HG03135 (cell line): ENCODE results near the gene DLX5.
"Not testable (repeated sequence)": the region's sequence is repeated elsewhere in the genome, so short reads cannot be mapped to it uniquely, and the experiment has no call there.

Experiments used
- ATAC-seq: cut with Tn5 transposase; IDR thresholded peaks from one replicate; pipeline ENCODE4 v1.9.1; 2021; ENCODE audit warnings: mild to moderate bottlenecking, moderate library complexity; ENCODE audit not compliant: unreplicated experiment

DLX5 gene

DNA sequence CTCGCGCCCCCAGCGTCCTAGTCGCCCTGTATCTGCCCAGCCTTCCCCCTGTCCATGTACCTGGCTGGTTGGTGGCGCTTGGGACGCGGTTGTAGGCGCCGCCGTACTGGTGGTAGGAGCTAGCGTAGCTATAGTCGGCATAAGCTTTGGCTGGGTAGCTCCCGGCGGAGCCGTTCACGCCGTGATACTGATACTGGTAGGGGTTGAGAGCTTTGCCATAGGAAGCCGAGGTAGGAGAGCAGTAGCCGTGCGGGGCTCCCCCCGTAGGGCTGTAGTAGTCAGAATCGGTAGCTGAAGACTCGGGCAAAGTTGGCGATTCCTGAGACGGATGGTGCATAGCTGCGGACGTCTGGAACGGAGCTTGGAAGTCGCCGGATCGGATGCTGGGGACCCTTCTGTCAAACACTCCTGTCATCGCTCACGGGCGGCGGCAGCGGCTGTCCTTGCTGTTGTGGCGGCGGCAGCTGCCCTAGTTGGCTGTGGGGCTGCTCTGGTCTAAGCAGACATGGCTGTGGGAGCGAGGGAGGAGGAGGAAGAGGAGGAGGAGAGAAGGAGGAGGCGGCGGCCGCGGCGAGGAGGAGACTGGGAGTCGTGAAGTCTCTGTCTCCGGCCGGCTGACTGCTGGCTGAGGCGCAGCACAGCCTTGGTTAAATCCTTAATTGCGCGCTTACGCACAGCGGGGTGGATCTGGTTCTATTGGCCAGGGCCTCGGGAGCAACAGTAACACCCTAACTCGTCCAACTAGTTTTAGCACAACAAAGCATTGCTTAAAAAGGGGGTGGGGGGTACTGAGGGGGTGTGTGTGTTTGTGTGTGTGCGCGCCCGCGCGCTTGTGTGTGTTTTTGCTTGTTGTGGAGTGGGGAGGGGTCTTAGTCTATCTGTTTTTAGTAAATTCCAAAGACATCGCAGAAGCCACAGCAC is at the start of gene DLX5:
DLX5 (minus strand) TSS at position 623 of the 921 bp plus-strand sequence; CDS start at position 415, 208 bp downstream.
- no peak for ATAC-seq

GRCh38 chr7:97072025-97072424 is 47.4 kb upstream of the DLX5 start:
- not testable (repeated sequence) for ATAC-seq

DNA sequence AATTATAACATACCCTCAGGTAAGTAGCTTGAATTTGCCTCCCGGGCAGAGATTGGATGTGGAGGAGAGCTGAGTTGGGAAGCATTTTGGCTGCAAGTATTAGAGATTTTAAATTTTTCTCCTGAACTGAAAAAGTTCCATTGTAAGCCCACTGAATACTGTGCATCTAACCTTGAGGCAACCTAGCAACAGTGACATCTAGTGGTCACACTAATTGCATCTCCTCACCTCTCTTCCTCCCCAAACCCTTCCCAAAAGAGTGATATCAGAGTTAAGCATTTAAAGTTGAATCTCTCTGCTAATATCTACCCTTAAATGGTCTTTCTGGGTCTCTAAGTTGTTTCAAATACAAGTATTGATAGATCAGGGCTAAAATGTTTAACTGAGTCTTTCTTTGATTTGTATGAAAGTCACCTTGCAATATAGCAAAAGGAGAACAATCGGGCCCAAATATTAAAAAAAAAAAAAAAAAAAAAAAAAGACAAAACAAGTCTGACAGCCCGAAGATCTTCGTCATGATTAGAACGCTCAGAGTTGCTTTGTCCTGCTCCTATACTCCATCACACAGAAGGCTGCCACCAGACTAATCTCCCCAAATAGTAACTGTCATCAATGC is 40.4 kb upstream of the DLX5 start:
- peak; percentile 82 for ATAC-seq

- ATAC-seq, result no peak
Observed at GRCh38 chr7:97064020-97064419, 39.4 kb upstream of the DLX5 start.

- ATAC-seq, result no peak
Observed at GRCh38 chr7:97043281-97043680, 18.6 kb upstream of the DLX5 start.

DNA sequence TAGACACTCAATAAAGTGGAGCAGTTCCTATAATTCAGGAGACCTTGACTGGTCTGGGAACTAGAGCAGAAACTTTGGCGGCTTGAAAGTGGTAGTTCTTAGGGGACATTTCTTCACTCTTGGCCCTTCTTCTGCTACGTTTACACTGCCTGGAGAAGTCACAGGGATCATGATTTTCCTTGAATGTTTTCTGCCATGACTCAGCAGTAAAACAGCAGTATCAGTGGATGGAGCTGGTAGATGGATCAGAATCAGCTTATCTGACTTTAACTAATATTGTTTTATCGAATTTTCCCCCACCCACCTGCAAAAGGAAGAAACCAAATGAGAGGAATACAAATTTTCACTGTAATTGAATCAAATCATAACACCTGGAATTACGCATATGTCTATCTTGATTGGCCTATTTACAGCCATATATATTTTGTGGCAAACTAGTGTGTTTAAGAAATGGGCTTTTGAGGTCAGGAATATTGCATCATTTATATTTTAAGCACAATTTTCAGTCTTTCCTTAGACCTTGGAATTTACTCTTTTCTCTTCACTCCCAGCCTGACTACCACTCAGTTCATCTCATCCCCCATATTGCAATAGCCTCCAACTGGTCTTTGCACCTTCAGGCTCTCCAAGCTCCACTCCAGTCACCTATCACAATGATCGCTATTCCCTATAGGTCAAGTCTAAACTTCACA is 14.9 kb upstream of the DLX5 start:
- ATAC-seq, result no peak

- ATAC-seq, result not testable (repeated sequence)
Observed at GRCh38 chr7:97034213-97034852, 9.7 kb upstream of the DLX5 start.

DNA sequence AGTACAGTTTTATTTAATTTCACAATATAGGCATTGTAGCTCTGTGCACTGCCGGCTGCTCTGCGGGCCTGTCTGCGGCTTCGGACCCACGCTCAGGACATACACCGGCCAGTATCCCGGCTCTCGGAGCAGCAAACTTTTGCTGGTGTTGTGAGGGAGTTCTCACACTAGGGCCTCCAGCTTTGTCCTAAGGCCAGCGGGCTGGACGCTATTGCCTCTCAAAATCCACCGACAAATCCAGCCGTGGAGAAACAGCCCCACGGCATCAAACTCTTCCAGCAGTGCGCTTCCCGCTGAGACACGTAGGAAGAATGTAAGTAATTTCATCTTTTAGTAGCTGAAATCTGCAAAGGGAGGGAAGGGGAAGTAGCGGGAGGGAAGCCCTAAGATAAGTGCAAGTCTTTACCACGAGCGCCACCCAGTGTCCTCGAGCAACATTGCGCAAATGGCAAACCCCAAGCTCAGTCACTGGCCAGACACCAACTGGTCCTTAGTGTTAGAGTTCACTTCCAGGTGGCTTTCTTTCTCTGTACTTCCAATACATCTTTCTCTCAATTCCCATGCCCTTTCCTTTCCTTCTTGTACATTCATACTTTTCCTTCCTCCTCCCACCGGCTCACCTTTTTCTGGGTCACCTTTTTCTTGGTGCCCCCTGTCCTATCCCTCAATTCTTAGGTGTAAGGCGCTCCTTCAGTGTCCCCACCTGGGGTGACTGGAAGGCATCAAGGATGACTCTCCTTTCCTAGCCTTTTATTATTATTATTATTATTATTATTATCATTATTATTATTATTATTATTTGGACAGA is 3.0 kb upstream of the DLX5 start:
- peak; percentile 82 for ATAC-seq

GRCh38 chr7:97026715-97027426 is 2.2 kb upstream of the DLX5 start:
- ATAC-seq, result peak; percentile 8

DNA sequence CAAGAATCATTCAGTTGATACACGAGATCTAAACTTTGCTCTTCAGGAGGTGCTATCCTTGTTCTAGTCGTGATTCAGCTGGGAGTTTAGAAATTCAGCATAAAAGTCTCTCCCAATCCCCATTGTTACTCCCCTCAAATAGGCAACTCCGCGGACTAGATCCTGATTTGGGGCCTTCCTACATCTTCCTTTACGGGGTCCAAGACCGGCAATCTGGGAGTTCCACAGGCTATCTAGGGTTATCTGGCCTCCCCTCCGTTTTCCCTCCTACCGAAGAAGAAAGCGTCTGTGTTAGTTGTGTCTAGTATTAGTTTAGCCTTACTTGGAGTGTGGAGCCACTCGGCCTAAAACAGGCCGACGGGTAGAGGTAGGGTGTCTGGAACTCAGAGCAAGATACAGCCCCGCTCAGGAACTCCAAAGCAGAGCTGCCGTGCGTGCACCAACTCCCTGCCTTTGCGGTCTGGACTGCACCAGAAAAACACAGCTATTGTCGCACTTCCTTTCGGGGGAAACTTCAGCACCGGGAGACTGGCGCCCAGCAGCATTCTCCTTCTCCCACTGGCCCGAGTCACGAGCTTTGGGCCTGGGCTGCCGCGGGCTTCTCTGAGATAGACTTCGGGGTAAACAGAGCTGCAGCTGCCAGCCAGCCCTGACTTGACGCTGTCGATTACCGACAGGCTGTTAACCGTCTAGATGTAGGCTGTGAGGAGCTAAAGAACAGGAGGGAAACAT is 1.5 kb upstream of the DLX5 start:
- ATAC-seq, result no peak

- no peak for ATAC-seq
Observed at GRCh38 chr7:97025130-97025499, 484 bp upstream of the DLX5 start.

- ATAC-seq, result no peak
Observed at GRCh38 chr7:97022491-97023306, 1.9 kb downstream of the DLX5 start.

DNA sequence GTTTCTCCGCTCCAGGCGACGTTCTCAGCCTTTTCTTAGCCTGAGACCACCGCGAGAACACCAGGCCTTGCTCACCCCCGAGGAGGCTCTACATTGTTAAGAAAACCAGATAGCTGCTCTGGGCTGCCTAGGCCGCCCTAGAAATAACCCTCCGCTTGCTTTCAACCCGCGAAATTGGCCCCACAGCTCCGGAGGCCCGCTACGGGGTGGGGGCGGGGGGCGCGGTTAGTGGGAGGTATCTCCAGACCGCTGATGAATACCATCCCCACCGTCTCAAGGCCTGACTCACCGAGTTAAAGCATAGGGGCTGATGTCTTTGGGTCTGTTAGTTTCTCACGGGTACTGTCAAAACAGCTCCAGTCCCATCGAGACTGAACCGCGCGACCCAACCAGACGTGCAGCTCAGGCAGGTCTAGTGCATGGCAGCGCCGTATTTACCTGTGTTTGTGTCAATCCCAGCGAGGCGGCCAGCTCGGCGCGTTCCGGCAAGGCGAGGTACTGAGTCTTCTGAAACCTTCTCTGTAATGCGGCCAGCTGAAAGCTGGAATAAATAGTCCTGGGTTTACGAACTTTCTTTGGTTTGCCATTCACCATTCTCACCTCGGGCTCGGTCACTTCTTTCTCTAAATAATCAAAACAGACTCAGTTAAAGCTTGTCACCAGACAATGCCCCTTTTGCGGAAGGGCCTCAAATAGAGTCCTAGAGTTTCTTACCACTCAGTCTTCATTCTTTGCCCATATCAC is 2.7 kb downstream of the DLX5 start:
- ATAC-seq, result no peak

GRCh38 chr7:97020996-97021746 is 3.5 kb downstream of the DLX5 start:
- no peak for ATAC-seq

- ATAC-seq, result no peak
Observed at GRCh38 chr7:97020601-97020995, 4.0 kb downstream of the DLX5 start.

- no peak for ATAC-seq
Observed at GRCh38 chr7:97019710-97020225, 4.9 kb downstream of the DLX5 start.
